NB4 (cell line): ENCODE data around the gene MS4A7.

ENCODE experiments used
- POLR2A ChIP-seq: IDR thresholded peaks from 2 replicates; pipeline ENCODE4 v1.6.1; 2011; ENCODE audit warnings: mild to moderate bottlenecking; ENCODE audit not compliant: insufficient read length; ENCODE audit errors: extremely low read depth
- TF ChIP-seq, protein P1 (sequence below): IDR thresholded peaks from one replicate; pipeline ENCODE4 v1.5.1; 2012; ENCODE audit warnings: low read depth, low read length
- TF ChIP-seq, protein P2 (sequence below): IDR thresholded peaks from 2 replicates; pipeline ENCODE4 v1.6.1; 2011; ENCODE audit warnings: low read depth, low read length

GRCh38 chr11:60394666-60395380 is 16.5 kb downstream of the MS4A7 start:
- TF ChIP-seq POLR2A = no peak
- TF ChIP-seq, protein P1, sequence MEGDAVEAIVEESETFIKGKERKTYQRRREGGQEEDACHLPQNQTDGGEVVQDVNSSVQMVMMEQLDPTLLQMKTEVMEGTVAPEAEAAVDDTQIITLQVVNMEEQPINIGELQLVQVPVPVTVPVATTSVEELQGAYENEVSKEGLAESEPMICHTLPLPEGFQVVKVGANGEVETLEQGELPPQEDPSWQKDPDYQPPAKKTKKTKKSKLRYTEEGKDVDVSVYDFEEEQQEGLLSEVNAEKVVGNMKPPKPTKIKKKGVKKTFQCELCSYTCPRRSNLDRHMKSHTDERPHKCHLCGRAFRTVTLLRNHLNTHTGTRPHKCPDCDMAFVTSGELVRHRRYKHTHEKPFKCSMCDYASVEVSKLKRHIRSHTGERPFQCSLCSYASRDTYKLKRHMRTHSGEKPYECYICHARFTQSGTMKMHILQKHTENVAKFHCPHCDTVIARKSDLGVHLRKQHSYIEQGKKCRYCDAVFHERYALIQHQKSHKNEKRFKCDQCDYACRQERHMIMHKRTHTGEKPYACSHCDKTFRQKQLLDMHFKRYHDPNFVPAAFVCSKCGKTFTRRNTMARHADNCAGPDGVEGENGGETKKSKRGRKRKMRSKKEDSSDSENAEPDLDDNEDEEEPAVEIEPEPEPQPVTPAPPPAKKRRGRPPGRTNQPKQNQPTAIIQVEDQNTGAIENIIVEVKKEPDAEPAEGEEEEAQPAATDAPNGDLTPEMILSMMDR = no peak
- TF ChIP-seq, protein P2, sequence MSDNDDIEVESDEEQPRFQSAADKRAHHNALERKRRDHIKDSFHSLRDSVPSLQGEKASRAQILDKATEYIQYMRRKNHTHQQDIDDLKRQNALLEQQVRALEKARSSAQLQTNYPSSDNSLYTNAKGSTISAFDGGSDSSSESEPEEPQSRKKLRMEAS = no peak
